Measurements from ENCODE around the gene PDE6G.

The PDE6G gene

GRCh38 chr17:81621494-81622130 is 34.7 kb downstream of the PDE6G start:
- no peak for TF ChIP-seq TAF1 (IDR thresholded peaks at IDR 0.05; ENCODE audit: borderline replicate concordance, insufficient read depth, low read length)
- no peak for TF ChIP-seq SIN3A (IDR thresholded peaks at IDR 0.05; ENCODE audit: borderline replicate concordance, insufficient read depth, low read length)
- TF ChIP-seq POLR2AphosphoS5 (IDR thresholded peaks at IDR 0.05; ENCODE audit: low read depth, low read length) = no peak
- TF ChIP-seq, protein P1, sequence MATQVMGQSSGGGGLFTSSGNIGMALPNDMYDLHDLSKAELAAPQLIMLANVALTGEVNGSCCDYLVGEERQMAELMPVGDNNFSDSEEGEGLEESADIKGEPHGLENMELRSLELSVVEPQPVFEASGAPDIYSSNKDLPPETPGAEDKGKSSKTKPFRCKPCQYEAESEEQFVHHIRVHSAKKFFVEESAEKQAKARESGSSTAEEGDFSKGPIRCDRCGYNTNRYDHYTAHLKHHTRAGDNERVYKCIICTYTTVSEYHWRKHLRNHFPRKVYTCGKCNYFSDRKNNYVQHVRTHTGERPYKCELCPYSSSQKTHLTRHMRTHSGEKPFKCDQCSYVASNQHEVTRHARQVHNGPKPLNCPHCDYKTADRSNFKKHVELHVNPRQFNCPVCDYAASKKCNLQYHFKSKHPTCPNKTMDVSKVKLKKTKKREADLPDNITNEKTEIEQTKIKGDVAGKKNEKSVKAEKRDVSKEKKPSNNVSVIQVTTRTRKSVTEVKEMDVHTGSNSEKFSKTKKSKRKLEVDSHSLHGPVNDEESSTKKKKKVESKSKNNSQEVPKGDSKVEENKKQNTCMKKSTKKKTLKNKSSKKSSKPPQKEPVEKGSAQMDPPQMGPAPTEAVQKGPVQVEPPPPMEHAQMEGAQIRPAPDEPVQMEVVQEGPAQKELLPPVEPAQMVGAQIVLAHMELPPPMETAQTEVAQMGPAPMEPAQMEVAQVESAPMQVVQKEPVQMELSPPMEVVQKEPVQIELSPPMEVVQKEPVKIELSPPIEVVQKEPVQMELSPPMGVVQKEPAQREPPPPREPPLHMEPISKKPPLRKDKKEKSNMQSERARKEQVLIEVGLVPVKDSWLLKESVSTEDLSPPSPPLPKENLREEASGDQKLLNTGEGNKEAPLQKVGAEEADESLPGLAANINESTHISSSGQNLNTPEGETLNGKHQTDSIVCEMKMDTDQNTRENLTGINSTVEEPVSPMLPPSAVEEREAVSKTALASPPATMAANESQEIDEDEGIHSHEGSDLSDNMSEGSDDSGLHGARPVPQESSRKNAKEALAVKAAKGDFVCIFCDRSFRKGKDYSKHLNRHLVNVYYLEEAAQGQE (IDR thresholded peaks at IDR 0.05; ENCODE audit: insufficient read depth in 1 of 2, low read depth in 2 of 2, low read length in 2 of 2) = no peak
- no peak for TF ChIP-seq FOXP2 (optimal IDR thresholded peaks at IDR 0.05; ENCODE audit: borderline replicate concordance, extremely low read depth, extremely low read length, insufficient read depth)

DNA sequence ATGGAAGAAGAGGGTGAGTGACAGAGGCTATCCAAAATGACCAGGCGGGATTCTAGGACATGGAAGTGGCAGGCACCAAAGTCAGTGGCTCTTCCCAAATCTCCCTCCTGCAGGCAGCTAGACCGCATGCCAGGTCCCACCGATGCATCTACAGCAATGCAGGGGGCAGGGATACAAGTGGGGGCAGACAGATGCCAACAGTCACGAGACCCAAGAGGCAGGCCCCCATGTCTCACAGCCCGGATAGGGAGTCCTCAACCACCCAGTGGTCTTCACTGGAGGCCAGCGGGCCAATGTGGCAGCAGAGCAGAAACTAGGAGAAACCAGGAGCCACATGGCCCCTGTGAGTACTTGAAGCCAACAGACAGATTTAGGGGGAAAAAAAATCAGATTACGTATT is 39.5 kb downstream of the PDE6G start:
- TF ChIP-seq, protein P1 (IDR thresholded peaks at IDR 0.05; ENCODE audit: insufficient read depth in 1 of 2, low read depth in 2 of 2, low read length in 2 of 2) = no peak
- TF ChIP-seq FOXP2 (optimal IDR thresholded peaks at IDR 0.05; ENCODE audit: borderline replicate concordance, extremely low read depth, extremely low read length, insufficient read depth) = no peak
- TF ChIP-seq TAF1 (IDR thresholded peaks at IDR 0.05; ENCODE audit: borderline replicate concordance, insufficient read depth, low read length) = no peak
- TF ChIP-seq POLR2AphosphoS5 (IDR thresholded peaks at IDR 0.05; ENCODE audit: low read depth, low read length) = no peak
- TF ChIP-seq SIN3A (IDR thresholded peaks at IDR 0.05; ENCODE audit: borderline replicate concordance, insufficient read depth, low read length) = no peak

GRCh38 chr17:81615401-81615930 is 40.9 kb downstream of the PDE6G start:
- TF ChIP-seq FOXP2 (optimal IDR thresholded peaks at IDR 0.05; ENCODE audit: borderline replicate concordance, extremely low read depth, extremely low read length, insufficient read depth) = no peak
- TF ChIP-seq SIN3A (IDR thresholded peaks at IDR 0.05; ENCODE audit: borderline replicate concordance, insufficient read depth, low read length) = no peak

DNA sequence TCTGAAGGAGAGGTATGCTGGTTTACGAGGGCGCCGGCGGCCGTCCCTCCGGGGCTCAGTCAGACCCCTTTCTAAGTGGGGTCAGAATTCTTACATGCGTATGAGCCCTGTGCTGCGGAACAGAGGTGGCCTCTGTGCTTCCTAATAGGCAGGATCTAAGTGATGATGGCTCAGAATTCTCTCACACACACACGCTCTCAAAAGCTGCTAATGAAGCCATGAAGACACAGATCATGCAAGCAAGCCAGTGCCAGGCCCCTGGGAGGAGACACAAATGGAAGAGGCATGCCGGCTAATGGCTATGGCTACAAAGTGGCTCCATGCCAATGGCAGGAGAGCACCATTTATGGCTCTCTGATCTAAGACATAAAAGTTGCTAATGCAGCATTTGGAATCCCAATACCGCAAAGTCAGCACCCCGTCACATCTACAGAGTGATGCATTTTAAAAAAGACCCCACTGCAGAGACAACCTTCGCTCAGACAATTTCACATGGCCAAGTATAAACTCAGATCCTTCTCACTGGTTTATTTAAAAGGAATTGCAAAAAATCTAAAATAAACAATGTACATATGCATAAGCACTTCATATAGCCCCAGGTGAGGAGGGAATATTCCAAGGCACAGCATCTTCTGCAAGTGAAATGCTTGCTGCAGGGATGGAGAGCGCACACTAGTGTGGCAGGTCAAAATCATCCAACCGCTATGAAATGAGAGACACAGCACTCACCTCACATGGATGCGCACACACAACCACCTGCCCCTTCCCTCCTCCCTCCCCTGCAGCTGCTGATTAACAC is 44.0 kb downstream of the PDE6G start:
- TF ChIP-seq POLR2AphosphoS5 (IDR thresholded peaks at IDR 0.05; ENCODE audit: low read depth, low read length) (no peak), TAF1 (IDR thresholded peaks at IDR 0.05; ENCODE audit: borderline replicate concordance, insufficient read depth, low read length) (no peak), SIN3A (IDR thresholded peaks at IDR 0.05; ENCODE audit: borderline replicate concordance, insufficient read depth, low read length) (no peak), FOXP2 (optimal IDR thresholded peaks at IDR 0.05; ENCODE audit: borderline replicate concordance, extremely low read depth, extremely low read length, insufficient read depth) (no peak)
- TF ChIP-seq, protein P1 (IDR thresholded peaks at IDR 0.05; ENCODE audit: insufficient read depth in 1 of 2, low read depth in 2 of 2, low read length in 2 of 2) = no peak

- TF ChIP-seq, protein P1 (IDR thresholded peaks at IDR 0.05; ENCODE audit: insufficient read depth in 1 of 2, low read depth in 2 of 2, low read length in 2 of 2) = no peak
- TF ChIP-seq FOXP2 (optimal IDR thresholded peaks at IDR 0.05; ENCODE audit: borderline replicate concordance, extremely low read depth, extremely low read length, insufficient read depth) (no peak), TAF1 (IDR thresholded peaks at IDR 0.05; ENCODE audit: borderline replicate concordance, insufficient read depth, low read length) (no peak), POLR2AphosphoS5 (IDR thresholded peaks at IDR 0.05; ENCODE audit: low read depth, low read length) (no peak), SIN3A (IDR thresholded peaks at IDR 0.05; ENCODE audit: borderline replicate concordance, insufficient read depth, low read length) (no peak)
Measured at GRCh38 chr17:81609541-81610311, 46.6 kb downstream of the PDE6G start.

Measured in PFSK-1 (cell line).